ENCODE measurements around the gene ME1.

Gene ME1

GRCh38 chr6:83185096-83185495, 245.8 kb downstream of the ME1 start:
- no peak for DNase-seq

- DNase-seq, result no peak
These were observed 247.6 kb downstream of the ME1 start for GRCh38 chr6:83183082-83183828.

GRCh38 chr6:83182114-83182513, 248.7 kb downstream of the ME1 start:
- no peak for DNase-seq

GRCh38 chr6:83180426-83180950, 250.4 kb downstream of the ME1 start:
- DNase-seq, result no peak

- DNase-seq, result no peak
These were observed 254.6 kb downstream of the ME1 start for GRCh38 chr6:83176246-83176645.

GRCh38 chr6:83169511-83169910, 261.3 kb downstream of the ME1 start:
- no peak for DNase-seq

- no peak for DNase-seq
These were observed 261.7 kb downstream of the ME1 start for GRCh38 chr6:83169106-83169505.

- no peak for DNase-seq
These were observed 262.3 kb downstream of the ME1 start for GRCh38 chr6:83168556-83168955.

GRCh38 chr6:83167726-83168278, 263.0 kb downstream of the ME1 start:
- no peak for DNase-seq
